Raji (cell line): Measurements from ENCODE around the gene ADAMTS10.

Experiments
- POLR2A ChIP-seq: IDR thresholded peaks from 2 replicates; pipeline ENCODE4 v1.6.1; 2011; ENCODE audit warnings: low read depth, low read length, control low read depth; ENCODE audit not compliant: insufficient read depth

ADAMTS10 gene

GRCh38 chr19:8610936-8611300 is 403 bp upstream of the ADAMTS10 start:
- TF ChIP-seq POLR2A: no peak

DNA sequence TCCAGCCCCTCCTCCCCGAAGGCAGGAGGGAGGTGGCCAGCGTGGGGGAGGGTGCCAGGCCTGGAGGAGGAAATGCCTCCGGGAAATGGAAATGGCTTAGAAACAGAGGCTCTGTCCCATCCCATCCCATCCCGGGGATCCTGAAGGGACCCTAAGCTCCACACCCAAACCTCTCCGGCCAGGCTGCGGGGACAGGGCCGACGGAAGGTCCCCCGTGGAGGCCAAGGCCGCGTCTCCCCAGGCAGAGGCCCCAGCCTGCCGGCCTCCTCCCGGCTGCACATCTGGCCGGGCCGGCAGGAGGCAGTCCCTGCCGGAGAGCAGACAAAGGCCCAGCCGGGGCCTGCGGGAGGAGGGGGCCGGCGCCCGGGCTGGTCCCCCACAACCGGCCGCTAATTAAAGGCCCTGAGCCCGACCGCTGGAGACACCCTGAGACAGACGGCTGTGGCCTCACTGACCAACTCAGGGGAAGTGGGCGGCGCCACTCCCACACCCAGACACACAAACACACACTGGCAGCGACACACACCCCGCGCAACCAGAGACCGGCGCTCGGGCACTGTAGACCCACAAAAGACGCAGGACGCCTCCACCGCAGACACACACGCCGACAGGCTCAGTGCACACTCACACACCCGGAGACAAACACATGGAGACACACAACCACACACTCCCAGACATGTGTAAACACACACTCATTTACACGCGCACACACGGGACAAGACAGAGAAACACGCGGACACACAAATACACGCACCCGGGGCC is 1.1 kb downstream of the ADAMTS10 start:
- no peak for TF ChIP-seq POLR2A

- TF ChIP-seq POLR2A: no peak
These were observed 1.6 kb downstream of the ADAMTS10 start for GRCh38 chr19:8608941-8609278.

DNA sequence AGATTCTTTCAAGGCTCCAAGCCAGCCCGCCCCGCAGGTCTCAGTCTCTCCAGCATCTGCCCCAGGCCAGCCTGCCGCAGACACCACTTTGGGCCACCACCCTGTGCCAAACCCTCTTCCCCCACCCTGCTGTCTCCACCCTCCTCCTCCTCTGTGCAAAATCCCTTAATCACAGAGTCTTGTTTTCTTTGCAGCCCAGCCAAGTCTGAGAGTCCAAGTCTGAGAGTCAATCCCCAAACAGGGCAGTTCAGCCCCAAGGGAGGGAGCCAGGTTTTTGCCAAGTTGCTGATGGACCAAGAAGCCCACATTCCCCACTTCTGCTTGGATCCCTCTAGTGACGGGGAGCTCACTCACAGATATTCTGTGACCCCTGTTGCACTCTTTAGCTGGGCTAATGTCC is 3.1 kb downstream of the ADAMTS10 start:
- no peak for TF ChIP-seq POLR2A

GRCh38 chr19:8605514-8605913 is 5.0 kb downstream of the ADAMTS10 start:
- no peak for TF ChIP-seq POLR2A

GRCh38 chr19:8601796-8602195 is 8.7 kb downstream of the ADAMTS10 start:
- TF ChIP-seq POLR2A: no peak

- no peak for TF ChIP-seq POLR2A
These were observed 9.7 kb downstream of the ADAMTS10 start for GRCh38 chr19:8600816-8601215.

DNA sequence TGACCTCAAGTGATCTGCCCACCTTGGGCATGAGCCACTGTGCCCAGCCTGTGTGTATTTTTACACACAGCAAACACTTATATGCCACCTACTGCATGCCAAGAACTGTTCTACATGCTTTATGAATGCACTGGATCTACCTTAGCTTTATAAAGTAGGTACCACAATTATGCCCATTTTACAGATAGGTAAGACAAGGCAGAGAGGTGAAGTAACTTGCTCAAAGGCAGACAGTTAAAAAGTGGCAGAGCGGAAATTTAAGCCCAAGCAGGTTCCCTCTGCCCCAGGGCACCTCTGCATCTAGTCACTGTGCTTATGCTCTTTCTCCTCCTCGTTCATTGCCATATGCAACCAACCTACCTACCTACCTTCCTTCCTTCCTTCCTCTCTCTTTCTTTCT is 10.5 kb downstream of the ADAMTS10 start:
- TF ChIP-seq POLR2A: no peak

DNA sequence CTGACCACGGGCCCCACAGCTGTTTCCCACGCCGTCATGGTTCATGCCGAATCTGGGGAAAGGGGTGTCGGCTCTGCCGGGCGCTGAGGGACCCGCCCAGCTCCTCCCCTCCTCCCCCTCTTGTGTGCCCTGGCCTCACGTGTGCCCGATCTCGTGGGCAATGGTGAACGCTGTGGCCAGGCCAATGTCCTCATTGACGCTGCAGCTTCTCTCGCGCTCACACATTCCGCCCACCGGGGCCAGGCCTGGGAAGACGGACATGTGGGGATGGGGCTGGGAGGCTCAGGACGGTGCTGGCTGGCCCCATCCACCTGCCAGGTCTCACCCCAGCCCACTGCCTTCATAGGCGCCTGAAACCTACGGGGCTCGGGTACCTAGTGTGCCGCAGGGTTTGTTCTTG is 14.3 kb downstream of the ADAMTS10 start:
- no peak for TF ChIP-seq POLR2A

- no peak for TF ChIP-seq POLR2A
These were observed 14.9 kb downstream of the ADAMTS10 start for GRCh38 chr19:8595651-8596050.

GRCh38 chr19:8593931-8594330 is 16.6 kb downstream of the ADAMTS10 start:
- TF ChIP-seq POLR2A: no peak

- no peak for TF ChIP-seq POLR2A
These were observed 18.1 kb downstream of the ADAMTS10 start for GRCh38 chr19:8592231-8593009.

DNA sequence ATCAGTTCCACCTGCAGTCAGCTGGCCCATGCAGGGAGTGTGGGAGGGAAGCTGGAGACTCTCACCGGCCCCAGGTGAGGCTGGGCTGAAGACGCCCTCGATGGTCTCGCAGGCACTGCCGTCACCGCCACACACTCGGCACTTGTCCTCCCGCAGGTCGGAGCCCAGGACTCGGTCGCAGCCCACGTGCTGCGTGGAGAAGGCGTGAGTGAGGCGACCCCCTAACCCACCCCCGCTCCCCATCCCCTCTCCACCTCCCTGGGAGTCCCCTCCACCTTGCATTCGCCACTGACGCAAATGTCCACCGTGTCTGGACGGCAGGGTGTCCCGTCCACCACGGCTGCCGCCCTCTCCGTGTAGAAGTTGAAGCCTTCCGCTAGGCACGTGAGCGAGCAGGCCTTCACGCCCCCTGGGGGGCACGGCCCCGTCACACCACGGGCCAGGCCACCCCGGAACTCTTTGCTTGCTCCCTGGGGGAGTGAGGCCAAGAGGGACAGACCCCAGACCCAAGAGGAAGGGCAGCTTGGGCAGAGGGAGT is 21.3 kb downstream of the ADAMTS10 start:
- no peak for TF ChIP-seq POLR2A

- TF ChIP-seq POLR2A: no peak
These were observed 24.4 kb downstream of the ADAMTS10 start for GRCh38 chr19:8585894-8586750.
